ENCODE results near the gene MPP4.

The MPP4 gene

GRCh38 chr2:201642579-201643215, 55.7 kb downstream of the MPP4 start:
- peaks cover 0 to 23% (median 13%) of the 10 kb centered on the region in 5 donors for H3K4me1 ChIP-seq (ENCODE audit: control insufficient read depth in 5 of 5, insufficient read depth in 5 of 5, low read length in 5 of 5)
- H3K4me3 ChIP-seq (ENCODE audit: low read depth in 1 of 5, low read length in 5 of 5) = peak overlapping the region; percentile 93 to 99 (median 98)

GRCh38 chr2:201642086-201642578, 56.3 kb downstream of the MPP4 start:
- H3K27ac ChIP-seq (ENCODE audit: low read depth, low read length) = peak overlapping the region; percentile 83
- peaks cover 0 to 23% (median 13%) of the 10 kb centered on the region in 5 donors for H3K4me1 ChIP-seq (ENCODE audit: control insufficient read depth in 5 of 5, insufficient read depth in 5 of 5, low read length in 5 of 5)
- H3K36me3 ChIP-seq (ENCODE audit: control insufficient read depth in 5 of 5, insufficient read depth in 5 of 5, low read length in 5 of 5) = peaks cover 4 to 15% (median 11%) of the 10 kb centered on the region in 5 donors
- H3K27me3 ChIP-seq (ENCODE audit: control insufficient read depth in 5 of 5, insufficient read depth in 4 of 5, low read length in 5 of 5) = no peaks in the 10 kb centered on the region
- peak overlapping the region; percentile 93 to 99 (median 98) for H3K4me3 ChIP-seq (ENCODE audit: low read depth in 1 of 5, low read length in 5 of 5)
- no peaks in the 10 kb centered on the region for H3K9me3 ChIP-seq (ENCODE audit: control insufficient read depth in 5 of 5, low read length in 5 of 5)
- peak overlapping the region; percentile 77 to 95 (median 90) for H3K9ac ChIP-seq (ENCODE audit: low read length in 5 of 5)

More at GRCh38 chr2:201642579-201643215, 55.7 kb downstream of the MPP4 start:
- Histone ChIP-seq H3K9me3 (ENCODE audit: control insufficient read depth in 5 of 5, low read length in 5 of 5) (no peaks in the 10 kb centered on the region), H3K27me3 (ENCODE audit: control insufficient read depth in 5 of 5, insufficient read depth in 4 of 5, low read length in 5 of 5) (no peaks in the 10 kb centered on the region), H3K36me3 (ENCODE audit: control insufficient read depth in 5 of 5, insufficient read depth in 5 of 5, low read length in 5 of 5) (peaks cover 2 to 15% (median 11%) of the 10 kb centered on the region in 5 donors), H3K9ac (ENCODE audit: low read length in 5 of 5) (peak overlapping the region; percentile 77 to 95 (median 90)), H3K27ac (ENCODE audit: low read depth, low read length) (peak overlapping the region; percentile 83)

GRCh38 chr2:201639205-201639604, 59.2 kb downstream of the MPP4 start:
- Histone ChIP-seq H3K9ac (ENCODE audit: low read length in 5 of 5) (no peak overlapping the region), H3K36me3 (ENCODE audit: control insufficient read depth in 5 of 5, insufficient read depth in 5 of 5, low read length in 5 of 5) (peaks cover 7 to 32% (median 25%) of the 10 kb centered on the region in 5 donors), H3K4me1 (ENCODE audit: control insufficient read depth in 5 of 5, insufficient read depth in 5 of 5, low read length in 5 of 5) (peaks cover 0 to 22% (median 13%) of the 10 kb centered on the region in 5 donors), H3K4me3 (ENCODE audit: low read depth in 1 of 5, low read length in 5 of 5) (no peak overlapping the region), H3K27ac (ENCODE audit: low read depth, low read length) (no peak overlapping the region), H3K9me3 (ENCODE audit: control insufficient read depth in 5 of 5, low read length in 5 of 5) (no peaks in the 10 kb centered on the region), H3K27me3 (ENCODE audit: control insufficient read depth in 5 of 5, insufficient read depth in 4 of 5, low read length in 5 of 5) (no peaks in the 10 kb centered on the region)

- H3K9ac ChIP-seq (ENCODE audit: low read length in 5 of 5) = no peak overlapping the region
- H3K36me3 ChIP-seq (ENCODE audit: control insufficient read depth in 5 of 5, insufficient read depth in 5 of 5, low read length in 5 of 5) = peaks cover 14 to 40% (median 32%) of the 10 kb centered on the region in 5 donors
- H3K9me3 ChIP-seq (ENCODE audit: control insufficient read depth in 5 of 5, low read length in 5 of 5) = no peaks in the 10 kb centered on the region
- H3K4me3 ChIP-seq (ENCODE audit: low read depth in 1 of 5, low read length in 5 of 5) = no peak overlapping the region
- no peaks in the 10 kb centered on the region for H3K27me3 ChIP-seq (ENCODE audit: control insufficient read depth in 5 of 5, insufficient read depth in 4 of 5, low read length in 5 of 5)
- no peak overlapping the region for H3K27ac ChIP-seq (ENCODE audit: low read depth, low read length)
- H3K4me1 ChIP-seq (ENCODE audit: control insufficient read depth in 5 of 5, insufficient read depth in 5 of 5, low read length in 5 of 5) = peaks cover 0 to 13% (median 6%) of the 10 kb centered on the region in 5 donors
Measured at GRCh38 chr2:201638326-201638725, 60.1 kb downstream of the MPP4 start.

GRCh38 chr2:201633661-201634249, 64.7 kb downstream of the MPP4 start:
- Histone ChIP-seq H3K9ac (ENCODE audit: low read length in 5 of 5) (no peak overlapping the region), H3K36me3 (ENCODE audit: control insufficient read depth in 5 of 5, insufficient read depth in 5 of 5, low read length in 5 of 5) (peaks cover 26 to 66% (median 60%) of the 10 kb centered on the region in 5 donors), H3K9me3 (ENCODE audit: control insufficient read depth in 5 of 5, low read length in 5 of 5) (no peaks in the 10 kb centered on the region)

GRCh38 chr2:201631041-201631440, 67.4 kb downstream of the MPP4 start:
- H3K9ac ChIP-seq (ENCODE audit: low read length in 5 of 5) = no peak overlapping the region
- peaks cover 0 to 5% (median 0%) of the 10 kb centered on the region in 5 donors for H3K4me1 ChIP-seq (ENCODE audit: control insufficient read depth in 5 of 5, insufficient read depth in 5 of 5, low read length in 5 of 5)
- peaks cover 23 to 58% (median 50%) of the 10 kb centered on the region in 5 donors for H3K36me3 ChIP-seq (ENCODE audit: control insufficient read depth in 5 of 5, insufficient read depth in 5 of 5, low read length in 5 of 5)
- H3K4me3 ChIP-seq (ENCODE audit: low read depth in 1 of 5, low read length in 5 of 5) = no peak overlapping the region
- no peaks in the 10 kb centered on the region for H3K27me3 ChIP-seq (ENCODE audit: control insufficient read depth in 5 of 5, insufficient read depth in 4 of 5, low read length in 5 of 5)
- no peaks in the 10 kb centered on the region for H3K9me3 ChIP-seq (ENCODE audit: control insufficient read depth in 5 of 5, low read length in 5 of 5)
- H3K27ac ChIP-seq (ENCODE audit: low read depth, low read length) = no peak overlapping the region

More at GRCh38 chr2:201633661-201634249, 64.7 kb downstream of the MPP4 start:
- H3K27me3 ChIP-seq (ENCODE audit: control insufficient read depth in 5 of 5, insufficient read depth in 4 of 5, low read length in 5 of 5) = no peaks in the 10 kb centered on the region
- H3K4me3 ChIP-seq (ENCODE audit: low read depth in 1 of 5, low read length in 5 of 5) = no peak overlapping the region
- H3K4me1 ChIP-seq (ENCODE audit: control insufficient read depth in 5 of 5, insufficient read depth in 5 of 5, low read length in 5 of 5) = no peaks in the 10 kb centered on the region
- H3K27ac ChIP-seq (ENCODE audit: low read depth, low read length) = no peak overlapping the region

- no peak overlapping the region for H3K4me3 ChIP-seq (ENCODE audit: low read depth in 1 of 5, low read length in 5 of 5)
- H3K4me1 ChIP-seq (ENCODE audit: control insufficient read depth in 5 of 5, insufficient read depth in 5 of 5, low read length in 5 of 5) = peaks cover 0 to 5% (median 0%) of the 10 kb centered on the region in 5 donors
- no peaks in the 10 kb centered on the region for H3K9me3 ChIP-seq (ENCODE audit: control insufficient read depth in 5 of 5, low read length in 5 of 5)
- no peak overlapping the region for H3K27ac ChIP-seq (ENCODE audit: low read depth, low read length)
- H3K36me3 ChIP-seq (ENCODE audit: control insufficient read depth in 5 of 5, insufficient read depth in 5 of 5, low read length in 5 of 5) = peaks cover 27 to 56% (median 52%) of the 10 kb centered on the region in 5 donors
- H3K27me3 ChIP-seq (ENCODE audit: control insufficient read depth in 5 of 5, insufficient read depth in 4 of 5, low read length in 5 of 5) = no peaks in the 10 kb centered on the region
- no peak overlapping the region for H3K9ac ChIP-seq (ENCODE audit: low read length in 5 of 5)
Measured at GRCh38 chr2:201630577-201630976, 67.9 kb downstream of the MPP4 start.

- H3K9ac ChIP-seq (ENCODE audit: low read length in 5 of 5) = no peak overlapping the region
- H3K4me3 ChIP-seq (ENCODE audit: low read depth in 1 of 5, low read length in 5 of 5) = no peak overlapping the region
- H3K4me1 ChIP-seq (ENCODE audit: control insufficient read depth in 5 of 5, insufficient read depth in 5 of 5, low read length in 5 of 5) = peaks cover 0 to 5% (median 0%) of the 10 kb centered on the region in 5 donors
- H3K36me3 ChIP-seq (ENCODE audit: control insufficient read depth in 5 of 5, insufficient read depth in 5 of 5, low read length in 5 of 5) = peaks cover 22 to 53% (median 42%) of the 10 kb centered on the region in 5 donors
- no peaks in the 10 kb centered on the region for H3K9me3 ChIP-seq (ENCODE audit: control insufficient read depth in 5 of 5, low read length in 5 of 5)
- no peak overlapping the region for H3K27ac ChIP-seq (ENCODE audit: low read depth, low read length)
- no peaks in the 10 kb centered on the region for H3K27me3 ChIP-seq (ENCODE audit: control insufficient read depth in 5 of 5, insufficient read depth in 4 of 5, low read length in 5 of 5)
Measured at GRCh38 chr2:201628545-201628944, 69.9 kb downstream of the MPP4 start.

GRCh38 chr2:201622306-201622970, 76.0 kb downstream of the MPP4 start:
- peaks cover 0 to 9% (median 8%) of the 10 kb centered on the region in 5 donors for H3K4me1 ChIP-seq (ENCODE audit: control insufficient read depth in 5 of 5, insufficient read depth in 5 of 5, low read length in 5 of 5)
- H3K4me3 ChIP-seq (ENCODE audit: low read depth in 1 of 5, low read length in 5 of 5) = no peak overlapping the region
- no peak overlapping the region for H3K27ac ChIP-seq (ENCODE audit: low read depth, low read length)
- H3K36me3 ChIP-seq (ENCODE audit: control insufficient read depth in 5 of 5, insufficient read depth in 5 of 5, low read length in 5 of 5) = peaks cover 6 to 16% (median 13%) of the 10 kb centered on the region in 5 donors
- no peak overlapping the region for H3K9ac ChIP-seq (ENCODE audit: low read length in 5 of 5)
- H3K9me3 ChIP-seq (ENCODE audit: control insufficient read depth in 5 of 5, low read length in 5 of 5) = no peaks in the 10 kb centered on the region
- no peaks in the 10 kb centered on the region for H3K27me3 ChIP-seq (ENCODE audit: control insufficient read depth in 5 of 5, insufficient read depth in 4 of 5, low read length in 5 of 5)

Measured in subcutaneous abdominal adipose tissue (tissue), 5 donors.